Measurements from ENCODE around the gene ELMO1. TPM values are rescaled to one million over a fixed set of nuclear protein-coding genes. Genes with fewer than 3 reads are reported as not detected.

The ELMO1 gene
- total RNA-seq, 1 experiment from 2014 or later = not detected

GRCh38 chr7:36961097-36961496 is 487.6 kb downstream of the ELMO1 start:
- Histone ChIP-seq H3K36me3 (no peaks in the 10 kb centered on the region), H3K9me3 (replicated peaks) (no peaks in the 10 kb centered on the region), H3K4me1 (replicated peaks) (no peaks in the 10 kb centered on the region), H3K4me3 (no peak overlapping the region), H3K27ac (no peak overlapping the region), H3K27me3 (replicated peaks) (no peaks in the 10 kb centered on the region; the same call in 1 of the 2 replicates)
- no peak for DNase-seq (ENCODE audit: low read depth in 1 of 2, low spot score in 2 of 2)

GRCh38 chr7:36960105-36960504 is 488.6 kb downstream of the ELMO1 start:
- Histone ChIP-seq H3K4me1 (replicated peaks) (no peaks in the 10 kb centered on the region), H3K4me3 (no peak overlapping the region), H3K36me3 (no peaks in the 10 kb centered on the region), H3K27me3 (replicated peaks) (no peaks in the 10 kb centered on the region; the same call in 1 of the 2 replicates), H3K27ac (no peak overlapping the region), H3K9me3 (replicated peaks) (no peaks in the 10 kb centered on the region)
- no peak for DNase-seq (ENCODE audit: low read depth in 1 of 2, low spot score in 2 of 2)

- no peak for DNase-seq (ENCODE audit: low read depth in 1 of 2, low spot score in 2 of 2)
- Histone ChIP-seq H3K36me3 (no peaks in the 10 kb centered on the region), H3K9me3 (replicated peaks) (no peaks in the 10 kb centered on the region), H3K27ac (no peak overlapping the region), H3K27me3 (replicated peaks) (no peaks in the 10 kb centered on the region; the same call in 1 of the 2 replicates), H3K4me1 (replicated peaks) (no peaks in the 10 kb centered on the region), H3K4me3 (no peak overlapping the region)
These were observed 490.4 kb downstream of the ELMO1 start for GRCh38 chr7:36958111-36958733.

- no peaks in the 10 kb centered on the region for H3K9me3 ChIP-seq (replicated peaks)
- no peaks in the 10 kb centered on the region for H3K4me1 ChIP-seq (replicated peaks)
- H3K27ac ChIP-seq = no peak overlapping the region
- no peak overlapping the region for H3K4me3 ChIP-seq
- DNase-seq (ENCODE audit: low read depth in 1 of 2, low spot score in 2 of 2) = no peak
- H3K36me3 ChIP-seq = no peaks in the 10 kb centered on the region
- no peaks in the 10 kb centered on the region; the same call in 1 of the 2 replicates for H3K27me3 ChIP-seq (replicated peaks)
These were observed 491.0 kb downstream of the ELMO1 start for GRCh38 chr7:36957620-36958019.

- Histone ChIP-seq H3K4me3 (no peak overlapping the region), H3K9me3 (replicated peaks) (no peaks in the 10 kb centered on the region), H3K27me3 (replicated peaks) (no peaks in the 10 kb centered on the region; the same call in 1 of the 2 replicates), H3K36me3 (no peaks in the 10 kb centered on the region), H3K4me1 (replicated peaks) (no peaks in the 10 kb centered on the region), H3K27ac (no peak overlapping the region)
- DNase-seq (ENCODE audit: low read depth in 1 of 2, low spot score in 2 of 2) = no peak
These were observed 491.9 kb downstream of the ELMO1 start for GRCh38 chr7:36956814-36957213.

- Histone ChIP-seq H3K27ac (no peak overlapping the region), H3K4me1 (replicated peaks) (no peaks in the 10 kb centered on the region), H3K9me3 (replicated peaks) (no peaks in the 10 kb centered on the region; the same call in 1 of the 2 replicates), H3K36me3 (no peaks in the 10 kb centered on the region), H3K27me3 (replicated peaks) (no peaks in the 10 kb centered on the region), H3K4me3 (no peak overlapping the region)
- no peak for DNase-seq (ENCODE audit: low read depth in 1 of 2, low spot score in 2 of 2)
These were observed 493.1 kb downstream of the ELMO1 start for GRCh38 chr7:36955456-36956129.

- Histone ChIP-seq H3K36me3 (no peaks in the 10 kb centered on the region), H3K27ac (no peak overlapping the region), H3K4me1 (replicated peaks) (no peaks in the 10 kb centered on the region), H3K9me3 (replicated peaks) (no peaks in the 10 kb centered on the region; the same call in 1 of the 2 replicates), H3K27me3 (replicated peaks) (no peaks in the 10 kb centered on the region), H3K4me3 (no peak overlapping the region)
- no peak for DNase-seq (ENCODE audit: low read depth in 1 of 2, low spot score in 2 of 2)
These were observed 497.4 kb downstream of the ELMO1 start for GRCh38 chr7:36951257-36951697.

GRCh38 chr7:36949711-36950600 is 498.7 kb downstream of the ELMO1 start:
- H3K27me3 ChIP-seq (replicated peaks) = no peaks in the 10 kb centered on the region
- no peak overlapping the region for H3K27ac ChIP-seq
- DNase-seq (ENCODE audit: low read depth in 1 of 2, low spot score in 2 of 2) = no peak
- no peaks in the 10 kb centered on the region; the same call in 1 of the 2 replicates for H3K9me3 ChIP-seq (replicated peaks)
- no peaks in the 10 kb centered on the region for H3K4me1 ChIP-seq (replicated peaks)
- H3K4me3 ChIP-seq = no peak overlapping the region
- H3K36me3 ChIP-seq = no peaks in the 10 kb centered on the region

GRCh38 chr7:36946401-36946739 is 502.3 kb downstream of the ELMO1 start:
- no peak for DNase-seq (ENCODE audit: low read depth in 1 of 2, low spot score in 2 of 2)
- H3K36me3 ChIP-seq = no peaks in the 10 kb centered on the region
- no peak overlapping the region for H3K27ac ChIP-seq
- H3K4me3 ChIP-seq = no peak overlapping the region
- no peaks in the 10 kb centered on the region for H3K4me1 ChIP-seq (replicated peaks)
- H3K27me3 ChIP-seq (replicated peaks) = no peaks in the 10 kb centered on the region
- no peaks in the 10 kb centered on the region; the same call in 1 of the 2 replicates for H3K9me3 ChIP-seq (replicated peaks)

GRCh38 chr7:36945612-36946400 is 502.9 kb downstream of the ELMO1 start:
- no peak overlapping the region for H3K4me3 ChIP-seq
- H3K4me1 ChIP-seq (replicated peaks) = no peaks in the 10 kb centered on the region
- no peak for DNase-seq (ENCODE audit: low read depth in 1 of 2, low spot score in 2 of 2)
- H3K9me3 ChIP-seq (replicated peaks) = no peaks in the 10 kb centered on the region
- no peaks in the 10 kb centered on the region for H3K36me3 ChIP-seq
- H3K27me3 ChIP-seq (replicated peaks) = no peaks in the 10 kb centered on the region
- H3K27ac ChIP-seq = no peak overlapping the region

- Histone ChIP-seq H3K36me3 (no peaks in the 10 kb centered on the region), H3K9me3 (replicated peaks) (no peaks in the 10 kb centered on the region), H3K27ac (no peak overlapping the region), H3K4me3 (no peak overlapping the region), H3K4me1 (replicated peaks) (no peaks in the 10 kb centered on the region), H3K27me3 (replicated peaks) (no peaks in the 10 kb centered on the region)
- no peak for DNase-seq (ENCODE audit: low read depth in 1 of 2, low spot score in 2 of 2)
These were observed 503.8 kb downstream of the ELMO1 start for GRCh38 chr7:36944838-36945237.

- no peaks in the 10 kb centered on the region for H3K36me3 ChIP-seq
- no peak overlapping the region for H3K27ac ChIP-seq
- no peak overlapping the region for H3K4me3 ChIP-seq
- H3K27me3 ChIP-seq (replicated peaks) = no peaks in the 10 kb centered on the region
- DNase-seq (ENCODE audit: low read depth in 1 of 2, low spot score in 2 of 2) = no peak
- no peaks in the 10 kb centered on the region for H3K9me3 ChIP-seq (replicated peaks)
- H3K4me1 ChIP-seq (replicated peaks) = no peaks in the 10 kb centered on the region
These were observed 504.9 kb downstream of the ELMO1 start for GRCh38 chr7:36943591-36944435.
